GM12865 (cell line): Measurements from ENCODE around the gene DCDC1.

Experiments used
- DNase-seq: peaks from one replicate; pipeline ENCODE4 v3.0.0; 2010; ENCODE audit warnings: low read depth
- H3K4me3 ChIP-seq: 2 replicates; pipeline ENCODE4 v1.5.1; 2011; ENCODE audit warnings: mild to moderate bottlenecking, low read depth, low read length, control low read depth
- CTCF ChIP-seq: IDR thresholded peaks from 2 replicates; pipeline ENCODE4 v1.5.1; 2011; ENCODE audit warnings: low read length, control low read depth, low read depth, inconsistent platforms; ENCODE audit not compliant: insufficient read depth; ENCODE audit errors: missing control alignments

The DCDC1 gene

DNA sequence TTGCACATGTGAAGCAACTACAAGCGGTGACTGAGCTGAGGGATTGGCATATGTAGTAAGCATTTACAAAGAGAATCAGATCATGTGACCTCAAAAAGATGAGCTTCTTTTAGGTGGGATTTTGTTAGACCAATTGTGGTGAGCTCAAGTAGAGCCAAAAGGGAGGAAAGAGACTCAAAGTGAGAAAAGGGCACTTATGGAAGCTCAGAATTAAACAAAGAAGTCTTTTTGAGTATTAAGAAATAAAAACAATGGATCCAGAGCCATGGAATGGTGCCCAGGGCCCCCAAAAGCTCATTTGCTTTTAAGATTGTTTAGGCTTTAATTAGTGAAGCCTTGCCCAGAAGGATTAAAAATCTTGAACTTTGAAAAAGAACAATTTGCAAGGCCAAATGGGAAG lies 536.7 kb downstream of the DCDC1 start:
- no peak for TF ChIP-seq CTCF
- no peak for DNase-seq
- no peak overlapping the region for H3K4me3 ChIP-seq

- no peak overlapping the region for H3K4me3 ChIP-seq
- no peak for DNase-seq
- TF ChIP-seq CTCF, result no peak
These were observed 538.9 kb downstream of the DCDC1 start for GRCh38 chr11:30830681-30831080.

- no peak for DNase-seq
- TF ChIP-seq CTCF, result no peak
- no peak overlapping the region for H3K4me3 ChIP-seq
These were observed 542.6 kb downstream of the DCDC1 start for GRCh38 chr11:30826911-30827310.

GRCh38 chr11:30825723-30826122 lies 543.8 kb downstream of the DCDC1 start:
- DNase-seq, result no peak
- no peak overlapping the region for H3K4me3 ChIP-seq
- TF ChIP-seq CTCF, result no peak

DNA sequence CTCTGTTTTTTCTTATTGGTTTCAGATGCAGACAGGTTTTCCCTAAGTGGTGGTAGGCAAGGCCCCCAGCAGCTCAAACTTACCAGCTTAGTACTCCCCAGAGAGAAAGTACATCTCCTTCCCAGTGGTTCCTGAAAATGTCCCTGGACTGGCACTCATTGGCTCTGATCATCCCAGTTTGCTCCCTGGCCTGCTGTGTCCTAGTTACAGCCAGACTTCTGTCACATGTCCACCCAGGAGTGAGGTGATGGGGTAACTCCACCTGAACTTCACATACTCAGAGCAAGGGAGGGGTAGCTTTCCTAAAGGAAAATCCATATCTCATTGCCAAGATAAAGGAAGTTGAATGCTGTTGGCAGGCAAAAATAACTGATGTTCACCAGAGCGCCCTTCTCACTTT lies 546.4 kb downstream of the DCDC1 start:
- H3K4me3 ChIP-seq, result no peak overlapping the region
- no peak for DNase-seq
- no peak for TF ChIP-seq CTCF

DNA sequence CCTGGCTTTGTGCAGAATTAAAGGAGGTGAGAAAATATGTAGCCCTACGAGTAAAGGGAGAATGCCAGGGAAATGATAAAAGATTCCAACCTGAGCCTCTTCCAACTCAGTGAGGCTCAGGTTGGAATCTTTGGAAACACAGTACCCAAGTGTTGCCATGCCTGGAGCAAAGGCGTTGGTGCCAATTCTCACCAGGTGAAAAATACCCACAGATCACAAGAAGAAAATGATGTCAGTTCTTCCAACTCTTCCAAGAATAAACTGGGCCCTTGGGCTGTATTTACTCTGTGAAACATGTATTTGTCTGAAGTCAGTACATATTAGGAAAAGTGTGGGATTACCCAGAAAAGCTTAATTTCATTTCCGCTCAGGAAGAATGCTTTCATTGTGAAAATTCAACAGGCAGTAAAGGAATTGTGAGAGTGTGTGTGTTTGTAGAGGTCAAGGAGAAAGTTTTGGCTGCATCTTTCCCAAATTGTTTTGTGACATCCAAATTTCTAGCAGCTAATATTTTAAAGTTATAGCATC lies 548.0 kb downstream of the DCDC1 start:
- no peak for DNase-seq
- H3K4me3 ChIP-seq, result no peak overlapping the region
- TF ChIP-seq CTCF, result no peak

- no peak for TF ChIP-seq CTCF
- no peak overlapping the region for H3K4me3 ChIP-seq
- DNase-seq, result no peak
These were observed 550.8 kb downstream of the DCDC1 start for GRCh38 chr11:30818721-30819120.
